GM21526 (cell line): ENCODE data around the gene SNX1.
"Not testable (repeated sequence)": the region's sequence is repeated elsewhere in the genome, so short reads cannot be mapped to it uniquely, and the experiment has no call there.

ENCODE experiments used
- ATAC-seq: cut with Tn5 transposase; IDR thresholded peaks from one replicate; pipeline ENCODE4 v1.9.1; 2021; ENCODE audit warnings: moderate library complexity; ENCODE audit not compliant: unreplicated experiment, low FRiP score

SNX1 gene

DNA sequence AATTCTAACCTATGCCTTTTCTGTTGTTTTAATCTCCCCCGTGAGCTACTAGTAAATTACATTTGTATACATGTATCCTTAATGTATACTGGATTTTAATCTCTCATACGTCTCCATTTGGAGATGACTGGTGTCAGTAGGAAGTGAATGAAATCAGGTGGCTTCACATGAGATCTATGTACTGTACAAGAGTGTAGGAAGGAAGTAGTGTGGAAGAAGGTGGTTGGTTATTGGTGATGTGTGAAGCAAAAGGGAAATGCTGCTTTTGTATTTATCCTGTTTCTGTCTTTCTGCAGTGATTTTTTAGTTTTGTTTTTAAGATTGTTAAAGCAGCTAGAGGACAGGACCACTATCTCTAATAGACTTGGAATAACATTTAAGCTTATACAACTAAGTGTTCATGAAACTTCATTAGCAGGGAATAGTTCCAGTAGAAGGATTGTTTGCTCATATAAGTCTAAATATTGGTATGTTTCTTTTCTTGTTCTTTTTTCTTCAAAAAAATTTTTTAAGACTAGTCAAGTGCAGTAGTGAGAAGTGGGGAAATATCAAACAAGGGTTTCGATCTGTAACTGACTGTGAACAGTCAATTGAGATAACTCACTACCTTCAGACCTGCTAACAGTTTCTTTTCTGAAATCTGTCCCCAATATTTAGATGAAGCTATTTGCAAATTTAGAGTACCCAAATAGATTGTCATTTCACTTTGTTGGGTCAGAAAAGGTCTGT is 15.3 kb downstream of the SNX1 start:
- no peak for ATAC-seq

- ATAC-seq = no peak
Measured at GRCh38 chr15:64111679-64112050, 15.9 kb downstream of the SNX1 start.

- no peak for ATAC-seq
Measured at GRCh38 chr15:64112073-64112772, 16.4 kb downstream of the SNX1 start.

GRCh38 chr15:64112904-64113303 is 17.1 kb downstream of the SNX1 start:
- ATAC-seq = no peak

DNA sequence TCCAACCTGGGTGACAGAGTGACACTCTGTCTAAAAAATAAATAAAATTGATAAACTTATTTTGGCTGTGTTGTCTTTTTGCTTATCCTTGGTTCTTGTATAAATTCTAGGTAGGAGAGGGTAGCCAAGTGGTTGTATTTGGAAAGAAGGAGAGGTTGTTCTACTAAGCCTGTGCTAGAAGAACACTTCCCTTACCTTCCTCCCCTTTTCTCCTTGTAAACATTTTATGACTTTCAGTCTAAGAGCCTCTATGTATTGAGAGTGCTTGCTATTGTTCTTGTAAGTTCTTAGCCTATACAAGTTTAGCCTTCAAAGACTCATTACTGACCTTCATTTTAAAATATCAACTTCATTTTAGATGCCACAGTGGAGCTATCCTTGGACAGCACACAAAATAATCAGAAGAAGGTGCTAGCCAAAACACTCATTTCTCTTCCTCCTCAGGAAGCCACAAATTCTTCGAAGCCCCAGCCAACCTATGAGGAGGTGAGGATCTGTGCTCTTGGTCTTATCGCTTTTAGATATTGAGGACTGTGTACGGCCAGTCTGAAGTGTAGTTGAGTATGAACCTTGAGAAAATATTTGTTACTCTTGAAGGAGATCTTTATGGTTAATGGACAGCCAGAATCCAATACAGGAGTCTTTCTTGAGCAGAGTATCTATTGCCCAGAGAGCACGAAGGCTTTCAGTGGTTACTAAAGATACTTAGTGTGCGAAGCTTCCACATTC is 22.1 kb downstream of the SNX1 start:
- no peak for ATAC-seq

- not testable (repeated sequence) for ATAC-seq
Measured at GRCh38 chr15:64120322-64120721, 24.5 kb downstream of the SNX1 start.

- no peak for ATAC-seq
Measured at GRCh38 chr15:64121614-64122013, 25.8 kb downstream of the SNX1 start.

DNA sequence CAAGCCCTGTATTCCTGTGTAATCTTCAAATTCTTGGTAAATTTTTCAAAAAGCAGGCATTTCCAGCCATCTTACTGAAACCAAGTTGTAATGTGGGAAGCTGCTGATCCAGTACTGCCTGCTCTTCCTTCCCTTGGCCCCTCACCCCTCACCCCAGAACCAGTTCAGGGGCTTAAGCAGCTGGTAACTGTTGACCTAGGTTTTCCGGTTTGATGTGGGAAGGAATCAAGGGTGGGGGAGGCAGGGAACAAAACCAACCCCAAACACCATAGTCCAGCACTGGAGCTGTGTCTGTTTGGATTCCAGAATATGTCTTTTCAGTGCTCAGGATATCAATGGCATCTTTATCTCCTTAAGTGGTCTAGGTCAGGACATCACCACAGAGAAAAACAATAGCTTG is 26.7 kb downstream of the SNX1 start:
- ATAC-seq = no peak

DNA sequence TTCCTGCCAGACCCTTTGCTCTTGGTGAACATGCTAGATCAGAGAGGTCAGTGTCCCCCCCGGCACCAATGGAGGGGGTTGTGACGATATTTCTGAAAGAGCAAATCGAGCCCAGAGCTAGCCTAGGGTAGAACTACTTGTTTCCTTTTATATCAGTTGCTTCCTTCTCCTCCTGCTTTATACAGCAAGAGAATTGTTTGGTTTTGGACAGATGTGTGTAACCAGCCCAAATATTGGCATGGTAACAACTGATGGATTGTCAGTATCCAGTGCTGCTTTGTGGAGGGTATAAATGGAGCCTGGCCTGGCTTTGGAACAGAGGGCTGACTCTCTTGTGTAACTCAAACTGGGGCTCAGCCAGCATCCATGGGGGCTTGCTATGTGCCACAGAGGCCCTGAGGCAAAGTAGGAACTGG is 27.2 kb downstream of the SNX1 start:
- ATAC-seq = no peak

DNA sequence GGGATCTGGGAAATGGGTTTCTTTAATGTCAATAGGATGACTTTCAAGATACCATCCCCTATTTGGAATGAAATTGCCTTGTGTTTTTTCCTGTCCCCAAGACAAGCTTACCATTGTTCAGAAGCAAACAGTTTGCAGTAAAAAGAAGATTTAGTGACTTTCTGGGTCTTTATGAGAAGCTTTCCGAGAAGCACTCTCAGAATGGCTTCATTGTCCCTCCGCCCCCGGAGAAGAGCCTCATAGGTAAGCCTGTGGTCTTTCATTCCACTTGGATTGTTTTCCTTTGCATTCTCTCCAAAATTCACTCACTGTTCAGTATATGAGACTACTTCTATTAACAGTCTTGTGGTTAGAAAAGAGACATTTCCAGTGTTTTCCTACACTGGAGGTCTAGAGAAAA is 30.2 kb downstream of the SNX1 start:
- no peak for ATAC-seq

DNA sequence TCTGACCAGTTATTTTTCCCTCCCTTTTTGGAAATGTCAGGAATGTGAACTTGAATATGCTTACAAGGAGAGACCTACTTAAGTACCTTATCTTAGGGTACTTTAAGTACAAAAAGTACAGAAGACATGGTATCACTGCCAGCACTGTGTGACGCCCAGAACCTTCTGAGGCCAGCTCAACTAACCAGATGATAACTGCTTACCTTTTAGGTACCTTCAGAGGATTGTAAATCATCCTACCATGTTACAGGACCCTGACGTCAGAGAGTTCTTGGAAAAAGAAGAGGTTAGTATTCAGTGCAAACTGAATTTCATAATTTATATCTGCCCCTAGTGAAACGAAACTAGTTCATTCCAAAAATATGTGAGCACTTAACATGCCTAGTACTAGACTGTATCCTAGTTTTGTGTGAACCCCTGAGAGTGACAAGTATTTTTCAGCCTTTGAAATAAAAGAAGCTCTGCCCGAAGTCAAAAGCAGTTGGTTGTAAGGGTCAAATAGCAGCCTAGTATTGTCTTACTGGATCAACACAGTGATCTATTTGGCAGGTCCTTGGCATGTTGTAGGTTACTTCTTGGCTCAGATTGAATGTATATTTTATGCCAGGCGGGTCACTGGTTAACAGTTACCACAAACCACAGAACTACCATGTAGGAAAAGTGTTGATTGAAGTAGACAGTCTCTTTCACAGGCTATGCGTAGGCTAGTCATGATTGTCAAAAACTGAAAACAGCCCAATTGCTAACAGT is 31.9 kb downstream of the SNX1 start:
- no peak for ATAC-seq

DNA sequence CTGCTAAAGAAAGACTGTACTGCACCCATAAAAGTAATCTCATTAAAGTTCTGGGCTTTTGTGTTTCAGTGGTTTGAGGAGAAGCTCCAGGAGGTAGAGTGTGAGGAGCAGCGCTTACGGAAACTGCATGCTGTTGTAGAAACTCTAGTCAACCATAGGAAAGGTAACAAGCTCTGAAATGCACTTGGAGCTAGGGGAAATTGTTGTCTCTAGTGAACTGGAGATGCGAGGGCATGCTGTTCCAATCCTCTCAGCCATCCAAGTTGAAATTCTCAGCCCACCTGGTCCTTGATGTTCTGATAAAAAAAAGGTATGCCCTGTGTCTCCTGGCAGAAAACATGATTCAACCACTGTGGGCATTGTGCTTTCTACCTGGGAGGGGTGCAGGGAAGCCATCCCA is 34.4 kb downstream of the SNX1 start:
- no peak for ATAC-seq

DNA sequence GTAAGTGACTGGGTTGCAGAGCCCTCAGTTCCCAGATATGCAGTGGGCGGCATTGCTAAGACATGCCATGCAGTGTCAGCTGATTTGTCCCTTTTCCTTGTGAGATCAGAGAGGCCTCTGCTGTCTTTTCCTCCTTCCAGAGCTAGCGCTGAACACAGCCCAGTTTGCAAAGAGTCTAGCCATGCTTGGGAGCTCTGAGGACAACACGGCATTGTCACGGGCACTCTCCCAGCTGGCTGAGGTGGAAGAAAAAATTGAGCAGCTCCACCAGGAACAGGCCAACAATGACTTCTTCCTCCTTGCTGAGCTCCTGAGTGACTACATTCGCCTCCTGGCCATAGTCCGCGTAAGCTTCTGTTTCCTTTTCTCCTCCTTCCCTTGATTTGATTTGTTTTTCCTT is 35.8 kb downstream of the SNX1 start:
- no peak for ATAC-seq

DNA sequence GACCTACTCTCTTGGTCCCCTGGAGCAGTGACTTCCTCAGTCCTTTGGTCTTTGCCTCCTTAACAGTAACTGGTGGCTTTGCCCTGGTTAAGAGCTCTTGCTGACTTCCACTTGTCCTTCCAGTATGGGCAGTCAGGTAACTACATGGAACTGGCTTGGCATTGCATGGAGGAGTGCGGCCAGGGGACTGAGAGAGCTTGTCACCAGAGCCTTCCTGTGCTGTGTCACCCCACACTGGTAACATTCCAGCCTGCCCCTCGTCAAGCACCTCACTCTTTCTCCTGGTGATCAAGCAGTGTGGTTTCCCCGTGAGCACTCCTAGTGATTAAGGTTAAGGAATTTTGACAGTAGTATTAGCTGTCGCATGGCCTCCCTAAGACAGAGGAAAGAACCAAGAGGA is 36.4 kb downstream of the SNX1 start:
- no peak for ATAC-seq

DNA sequence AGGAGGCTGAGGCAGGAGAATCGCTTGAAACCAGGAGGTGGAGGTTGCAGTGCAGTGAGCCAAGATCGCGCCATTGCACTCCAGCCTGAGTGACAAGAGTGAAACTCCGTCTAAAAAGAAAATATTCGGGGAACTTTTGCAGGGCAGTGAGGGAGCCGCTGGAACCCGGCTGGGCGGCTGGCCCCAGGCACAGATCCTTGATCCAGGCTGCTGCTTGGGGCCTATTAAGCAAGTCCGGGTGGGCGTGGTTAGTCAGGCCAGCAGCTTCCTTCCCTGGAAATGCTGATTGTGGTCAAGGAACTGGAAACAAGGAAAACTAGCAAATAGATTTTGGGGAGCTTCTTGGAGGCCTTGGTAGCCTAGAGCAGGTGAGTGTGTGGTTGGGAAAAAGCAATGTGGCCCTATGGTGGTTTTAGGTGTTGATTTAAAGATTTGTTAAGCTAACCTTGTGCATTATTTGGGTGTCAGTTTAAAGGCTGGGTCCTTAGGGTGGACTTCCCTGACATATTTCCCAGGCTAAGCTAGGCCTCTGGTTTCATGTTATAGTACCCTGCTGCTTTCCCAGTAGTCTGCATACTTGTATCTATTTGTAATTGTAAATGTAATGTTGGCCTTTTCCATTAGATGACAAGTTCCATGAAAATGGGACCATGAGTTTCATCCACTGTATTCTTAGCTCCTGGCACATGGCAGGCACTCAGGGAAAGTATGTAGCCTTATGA is 38.0 kb downstream of the SNX1 start:
- no peak for ATAC-seq

GRCh38 chr15:64134345-64134829 is 38.6 kb downstream of the SNX1 start:
- no peak for ATAC-seq

DNA sequence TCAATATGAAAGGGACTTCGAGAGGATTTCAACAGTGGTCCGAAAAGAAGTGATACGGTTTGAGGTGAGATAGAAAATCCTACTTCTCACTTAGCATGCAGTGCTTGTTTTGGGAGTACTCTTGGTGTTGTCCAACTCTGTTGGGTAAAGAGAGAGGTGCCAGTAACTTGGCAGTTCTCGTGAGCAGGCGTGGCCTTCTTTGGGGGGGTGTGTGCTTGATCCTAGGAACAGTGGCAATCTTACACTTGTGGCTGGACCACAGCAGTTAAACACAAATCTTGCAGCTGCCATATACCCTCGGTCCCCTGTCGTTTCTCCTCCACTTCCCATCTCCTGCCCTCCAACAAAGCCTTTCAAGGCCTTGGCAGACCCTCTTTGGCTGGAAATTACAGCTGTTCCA is 40.6 kb downstream of the SNX1 start:
- ATAC-seq = no peak

DNA sequence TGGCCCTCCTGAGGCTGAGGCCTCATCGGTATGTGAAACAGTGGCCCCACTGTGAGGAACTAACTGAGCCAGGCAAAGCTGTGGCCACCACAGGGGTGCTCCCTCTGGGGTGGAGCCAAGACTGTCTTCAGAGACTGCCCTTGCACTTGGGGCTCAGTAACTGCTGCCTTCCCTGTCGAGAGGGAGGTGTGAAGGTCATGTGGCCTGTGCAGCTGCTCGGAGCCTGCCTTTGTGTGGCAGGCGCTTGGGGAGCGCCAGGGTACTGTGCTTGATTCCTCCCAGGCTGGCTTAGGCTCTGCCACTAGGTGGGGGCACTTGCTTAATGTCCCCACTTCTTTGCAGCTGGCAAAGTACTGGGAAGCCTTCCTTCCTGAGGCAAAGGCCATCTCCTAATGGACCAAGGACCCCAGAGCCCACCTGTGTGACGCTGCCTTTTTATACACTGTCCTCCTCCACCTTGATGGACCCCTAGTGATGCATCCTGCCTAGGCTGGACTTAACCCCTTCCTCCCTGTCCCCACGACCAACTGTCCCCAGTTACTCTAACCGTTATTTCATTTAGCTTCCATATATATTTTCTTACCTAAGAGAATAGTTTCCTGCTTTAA is 41.5 kb downstream of the SNX1 start:
- no peak for ATAC-seq

GRCh38 chr15:64138331-64138941 is 42.7 kb downstream of the SNX1 start:
- no peak for ATAC-seq
